ENCODE data around the gene ZBTB5. TPM values are rescaled to one million over a fixed set of nuclear protein-coding genes. Genes with fewer than 3 reads are reported as not detected.
"Not testable (repeated sequence)": the region's sequence is repeated elsewhere in the genome, so short reads cannot be mapped to it uniquely, and the experiment has no call there.

ZBTB5 gene
- total RNA-seq, 1 donor from 2014 or later: 11.3 TPM

GRCh38 chr9:37429441-37430285, 35.6 kb downstream of the ZBTB5 start:
- Mint-ChIP-seq H3K9me3 (ENCODE audit: unreplicated experiment) (no peaks in the 10 kb centered on the region), H3K27me3 (ENCODE audit: low read depth, unreplicated experiment) (no peaks in the 10 kb centered on the region), H3K4me3 (ENCODE audit: unreplicated experiment) (no peak overlapping the region), H3K36me3 (ENCODE audit: low read depth, unreplicated experiment) (peaks cover 10% of the 10 kb centered on the region), H3K27ac (ENCODE audit: unreplicated experiment) (no peak overlapping the region), H3K4me1 (ENCODE audit: low read depth, unreplicated experiment) (peaks cover 14% of the 10 kb centered on the region)
- DNase-seq (ENCODE audit: low read depth) (no peak), FAIRE-seq (no peak)
- H3K27ac ChIP-seq (ENCODE audit: low read depth, low read length): no peak overlapping the region
- H3K4me2 ChIP-seq (ENCODE audit: low read length): no peak overlapping the region
- peaks cover 15% of the 10 kb centered on the region for H3K4me1 ChIP-seq (ENCODE audit: insufficient read depth, low read length)
- H2AFZ ChIP-seq (ENCODE audit: low read depth, low read length): no peak overlapping the region
- H3K9me3 ChIP-seq (ENCODE audit: insufficient read depth, low read depth, low read length): no peaks in the 10 kb centered on the region
- peaks cover 49% of the 10 kb centered on the region for H4K20me1 ChIP-seq (ENCODE audit: insufficient read depth, low read length)
- peaks cover 19% of the 10 kb centered on the region for H3K36me3 ChIP-seq (ENCODE audit: insufficient read depth, low read length)
- no peak overlapping the region for H3K9ac ChIP-seq (ENCODE audit: low read length)
- H3K79me2 ChIP-seq (ENCODE audit: insufficient read depth, low read length): peaks cover 8% of the 10 kb centered on the region
- H3K4me3 ChIP-seq (ENCODE audit: insufficient read depth, low read depth, low read length): no peak overlapping the region
- TF ChIP-seq CTCF (IDR thresholded peaks at IDR 0.05; ENCODE audit: insufficient read depth, low read depth, low read length): no peak
- TF ChIP-seq EZH2 (IDR thresholded peaks at IDR 0.05; ENCODE audit: insufficient read depth, low read length): no peak
- no peaks in the 10 kb centered on the region for H3K27me3 ChIP-seq (ENCODE audit: insufficient read depth, low read length)

DNA sequence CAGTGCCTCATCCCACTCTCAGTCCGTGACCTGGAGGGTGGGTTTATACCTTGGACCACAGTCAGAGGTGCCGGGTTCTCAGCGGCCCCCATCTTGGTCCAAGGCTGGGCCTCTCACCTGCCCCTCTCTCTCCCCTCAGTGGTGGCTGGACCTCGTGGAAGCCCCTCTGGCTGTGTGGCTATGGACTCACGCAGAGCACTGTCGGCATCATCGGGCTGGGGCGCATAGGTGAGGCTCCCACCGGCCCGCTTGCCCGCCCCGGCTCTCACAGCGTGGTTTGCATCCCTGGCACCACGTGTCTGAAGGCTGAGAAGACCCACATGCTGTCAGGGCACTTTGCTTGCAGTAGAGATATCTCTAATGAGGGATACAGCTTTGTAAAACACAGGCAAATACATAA, 36.9 kb downstream of the ZBTB5 start:
- Histone ChIP-seq H2AFZ (ENCODE audit: low read depth, low read length) (no peak overlapping the region), H3K36me3 (ENCODE audit: insufficient read depth, low read length) (peaks cover 17% of the 10 kb centered on the region), H3K27ac (ENCODE audit: low read depth, low read length) (no peak overlapping the region), H3K4me2 (ENCODE audit: low read length) (no peak overlapping the region), H3K9me3 (ENCODE audit: insufficient read depth, low read depth, low read length) (no peaks in the 10 kb centered on the region), H4K20me1 (ENCODE audit: insufficient read depth, low read length) (peaks cover 51% of the 10 kb centered on the region), H3K4me1 (ENCODE audit: insufficient read depth, low read length) (peaks cover 22% of the 10 kb centered on the region), H3K4me3 (ENCODE audit: insufficient read depth, low read depth, low read length) (no peak overlapping the region), H3K9ac (ENCODE audit: low read length) (no peak overlapping the region), H3K79me2 (ENCODE audit: insufficient read depth, low read length) (peaks cover 21% of the 10 kb centered on the region), H3K27me3 (ENCODE audit: insufficient read depth, low read length) (no peaks in the 10 kb centered on the region)
- FAIRE-seq (no peak), DNase-seq (ENCODE audit: low read depth) (no peak)
- Mint-ChIP-seq H3K27ac (ENCODE audit: unreplicated experiment) (no peak overlapping the region), H3K27me3 (ENCODE audit: low read depth, unreplicated experiment) (no peaks in the 10 kb centered on the region), H3K4me1 (ENCODE audit: low read depth, unreplicated experiment) (peaks cover 9% of the 10 kb centered on the region), H3K36me3 (ENCODE audit: low read depth, unreplicated experiment) (peaks cover 8% of the 10 kb centered on the region), H3K4me3 (ENCODE audit: unreplicated experiment) (no peak overlapping the region), H3K9me3 (ENCODE audit: unreplicated experiment) (no peaks in the 10 kb centered on the region)
- TF ChIP-seq CTCF (IDR thresholded peaks at IDR 0.05; ENCODE audit: insufficient read depth, low read depth, low read length) (no peak), EZH2 (IDR thresholded peaks at IDR 0.05; ENCODE audit: insufficient read depth, low read length) (no peak)

- H3K27me3 Mint-ChIP-seq (ENCODE audit: low read depth, unreplicated experiment): no peaks in the 10 kb centered on the region
- peaks cover 4% of the 10 kb centered on the region for H3K4me1 Mint-ChIP-seq (ENCODE audit: low read depth, unreplicated experiment)
- DNase-seq (ENCODE audit: low read depth): no peak
- no peak overlapping the region for H2AFZ ChIP-seq (ENCODE audit: low read depth, low read length)
- H3K27ac ChIP-seq (ENCODE audit: low read depth, low read length): no peak overlapping the region
- H3K36me3 Mint-ChIP-seq (ENCODE audit: low read depth, unreplicated experiment): peaks cover 8% of the 10 kb centered on the region
- H3K9ac ChIP-seq (ENCODE audit: low read length): no peak overlapping the region
- no peaks in the 10 kb centered on the region for H3K9me3 ChIP-seq (ENCODE audit: insufficient read depth, low read depth, low read length)
- peaks cover 11% of the 10 kb centered on the region for H3K36me3 ChIP-seq (ENCODE audit: insufficient read depth, low read length)
- peaks cover 47% of the 10 kb centered on the region for H4K20me1 ChIP-seq (ENCODE audit: insufficient read depth, low read length)
- no peak overlapping the region for H3K4me3 Mint-ChIP-seq (ENCODE audit: unreplicated experiment)
- H3K9me3 Mint-ChIP-seq (ENCODE audit: unreplicated experiment): no peaks in the 10 kb centered on the region
- H3K4me3 ChIP-seq (ENCODE audit: insufficient read depth, low read depth, low read length): no peak overlapping the region
- no peak for TF ChIP-seq CTCF (IDR thresholded peaks at IDR 0.05; ENCODE audit: insufficient read depth, low read depth, low read length)
- H3K27me3 ChIP-seq (ENCODE audit: insufficient read depth, low read length): no peaks in the 10 kb centered on the region
- H3K4me2 ChIP-seq (ENCODE audit: low read length): no peak overlapping the region
- H3K4me1 ChIP-seq (ENCODE audit: insufficient read depth, low read length): peaks cover 28% of the 10 kb centered on the region
- no peak for FAIRE-seq
- no peak overlapping the region for H3K27ac Mint-ChIP-seq (ENCODE audit: unreplicated experiment)
- peaks cover 30% of the 10 kb centered on the region for H3K79me2 ChIP-seq (ENCODE audit: insufficient read depth, low read length)
Measured at GRCh38 chr9:37426846-37427245, 38.4 kb downstream of the ZBTB5 start.

DNA sequence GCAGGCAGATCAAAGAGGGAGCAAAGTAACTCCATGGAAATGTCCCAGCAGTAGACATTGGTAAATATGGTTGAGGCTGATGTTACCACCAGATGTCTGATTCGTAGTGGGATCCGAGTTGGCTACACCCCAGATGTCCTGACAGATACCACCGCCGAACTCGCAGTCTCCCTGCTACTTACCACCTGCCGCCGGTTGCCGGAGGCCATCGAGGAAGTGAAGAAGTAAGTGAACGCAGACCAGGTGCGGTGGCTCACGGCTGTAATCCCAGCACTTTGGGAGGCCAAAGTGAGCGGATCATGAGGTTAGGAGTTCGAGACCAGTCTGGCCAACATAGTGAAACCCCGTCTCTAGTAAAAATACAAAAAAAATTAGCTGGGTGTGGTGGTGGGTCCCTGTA, 38.8 kb downstream of the ZBTB5 start:
- H3K36me3 ChIP-seq (ENCODE audit: insufficient read depth, low read length): peaks cover 10% of the 10 kb centered on the region
- H3K4me3 Mint-ChIP-seq (ENCODE audit: unreplicated experiment); H3K27ac ChIP-seq (ENCODE audit: low read depth, low read length); H3K4me3 ChIP-seq (ENCODE audit: insufficient read depth, low read depth, low read length); H3K27ac Mint-ChIP-seq (ENCODE audit: unreplicated experiment); H3K9ac ChIP-seq (ENCODE audit: low read length); FAIRE-seq; H3K36me3 Mint-ChIP-seq (ENCODE audit: low read depth, unreplicated experiment); H3K4me1 Mint-ChIP-seq (ENCODE audit: low read depth, unreplicated experiment); H3K27me3 ChIP-seq (ENCODE audit: insufficient read depth, low read length); H3K9me3 Mint-ChIP-seq (ENCODE audit: unreplicated experiment); H2AFZ ChIP-seq (ENCODE audit: low read depth, low read length); DNase-seq (ENCODE audit: low read depth); H3K4me2 ChIP-seq (ENCODE audit: low read length); H3K27me3 Mint-ChIP-seq (ENCODE audit: low read depth, unreplicated experiment); H3K9me3 ChIP-seq (ENCODE audit: insufficient read depth, low read depth, low read length): not testable (repeated sequence)
- peaks cover 30% of the 10 kb centered on the region for H3K4me1 ChIP-seq (ENCODE audit: insufficient read depth, low read length)
- H4K20me1 ChIP-seq (ENCODE audit: insufficient read depth, low read length): peaks cover 47% of the 10 kb centered on the region
- peaks cover 30% of the 10 kb centered on the region for H3K79me2 ChIP-seq (ENCODE audit: insufficient read depth, low read length)

Measured in astrocyte (in vitro differentiated cells and primary cell).